Measurements from ENCODE around the gene ADAP1.
"Not testable (repeated sequence)": the region's sequence is repeated elsewhere in the genome, so short reads cannot be mapped to it uniquely, and the experiment has no call there.

Gene ADAP1

DNA sequence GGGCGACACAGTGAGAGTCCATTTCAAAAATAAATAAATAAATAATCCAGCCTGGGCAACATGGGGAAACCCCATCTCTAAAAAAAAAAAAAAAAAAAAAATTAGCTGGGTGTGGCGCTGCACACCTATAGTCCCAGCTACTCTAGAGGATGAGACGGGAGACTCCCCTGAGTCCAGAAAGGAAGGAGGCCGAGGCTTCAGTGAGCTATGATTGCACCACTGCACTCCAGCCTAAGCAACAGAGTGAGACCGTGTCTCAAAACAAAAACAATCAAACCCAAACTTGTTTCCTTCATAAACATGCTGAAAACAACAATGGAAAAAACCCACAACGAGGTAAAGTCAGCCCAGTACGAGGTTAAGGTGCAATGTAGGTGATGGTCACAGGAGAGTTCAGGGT is 19.7 kb upstream of the ADAP1 start:
- no peak for DNase-seq

DNA sequence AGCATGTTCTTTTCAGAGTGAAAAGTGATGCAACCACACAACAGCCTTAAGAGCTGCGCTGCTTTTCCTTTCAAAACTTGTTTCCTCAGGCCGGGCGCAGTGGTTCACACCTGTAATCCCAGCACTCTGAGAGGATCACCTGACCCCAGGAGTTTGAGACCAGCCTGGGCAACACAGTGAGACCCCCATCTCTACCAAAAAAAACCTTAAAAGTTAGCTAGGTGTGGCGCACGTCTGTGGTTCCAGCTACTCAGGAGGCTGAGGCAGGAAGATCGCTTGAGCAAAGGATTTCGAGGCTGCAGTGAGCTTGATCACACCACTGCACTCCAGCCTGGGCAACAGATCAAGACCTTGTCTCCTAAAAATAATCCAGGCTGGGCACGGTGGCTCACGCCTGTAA is 18.8 kb upstream of the ADAP1 start:
- no peak for DNase-seq

DNA sequence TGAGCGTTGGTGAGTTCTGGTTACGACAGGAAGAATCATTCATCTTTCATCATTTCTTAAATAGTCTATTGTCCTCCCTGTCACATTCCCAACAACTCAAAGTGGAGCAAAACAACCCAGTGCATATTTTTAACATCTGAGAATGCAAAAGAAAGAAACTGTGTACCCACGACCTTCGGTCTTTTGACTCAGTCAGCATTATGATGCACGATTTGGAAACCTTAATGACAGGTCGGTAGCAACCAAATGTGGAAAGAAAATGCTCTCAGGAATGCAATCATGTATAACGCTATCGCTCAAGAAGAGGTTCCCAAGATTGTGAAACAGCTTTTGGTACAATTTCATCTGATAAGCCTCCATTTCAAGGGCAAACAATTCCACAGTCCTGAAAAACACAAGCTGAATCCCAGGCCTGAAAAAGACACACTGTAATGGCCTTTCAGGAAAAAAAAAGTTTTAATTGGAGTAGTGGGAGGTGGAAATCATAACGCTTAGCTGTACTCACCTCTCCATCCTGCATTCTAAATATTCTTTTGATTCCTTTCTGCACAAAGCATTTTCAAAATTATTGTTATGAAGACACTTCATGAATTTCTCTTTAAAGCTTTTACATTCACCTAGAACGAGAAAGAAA is 18.3 kb upstream of the ADAP1 start:
- DNase-seq = no peak

GRCh38 chr7:972110-972509 is 17.6 kb upstream of the ADAP1 start:
- DNase-seq = no peak

DNA sequence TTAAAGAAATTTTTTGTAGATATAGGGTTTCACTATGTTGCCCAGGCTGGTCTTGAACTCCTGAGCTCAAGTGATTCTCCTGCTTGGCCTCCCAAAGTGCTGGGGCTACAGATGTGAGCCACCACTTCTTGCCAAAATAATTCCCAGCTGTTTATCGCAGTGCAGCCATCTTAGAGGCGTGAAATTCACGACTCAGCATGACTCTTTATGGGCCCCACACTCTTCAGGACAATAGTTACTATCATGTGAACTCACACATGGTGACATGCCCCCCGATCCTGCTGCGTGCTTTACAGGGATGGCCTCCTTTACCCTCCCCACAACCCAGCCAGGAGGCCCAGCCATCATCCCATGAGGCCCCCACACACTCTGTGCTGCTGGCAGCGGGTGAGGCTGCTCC is 16.3 kb upstream of the ADAP1 start:
- no peak for DNase-seq

- DNase-seq = no peak
These were observed 14.9 kb upstream of the ADAP1 start for GRCh38 chr7:969403-969802.

DNA sequence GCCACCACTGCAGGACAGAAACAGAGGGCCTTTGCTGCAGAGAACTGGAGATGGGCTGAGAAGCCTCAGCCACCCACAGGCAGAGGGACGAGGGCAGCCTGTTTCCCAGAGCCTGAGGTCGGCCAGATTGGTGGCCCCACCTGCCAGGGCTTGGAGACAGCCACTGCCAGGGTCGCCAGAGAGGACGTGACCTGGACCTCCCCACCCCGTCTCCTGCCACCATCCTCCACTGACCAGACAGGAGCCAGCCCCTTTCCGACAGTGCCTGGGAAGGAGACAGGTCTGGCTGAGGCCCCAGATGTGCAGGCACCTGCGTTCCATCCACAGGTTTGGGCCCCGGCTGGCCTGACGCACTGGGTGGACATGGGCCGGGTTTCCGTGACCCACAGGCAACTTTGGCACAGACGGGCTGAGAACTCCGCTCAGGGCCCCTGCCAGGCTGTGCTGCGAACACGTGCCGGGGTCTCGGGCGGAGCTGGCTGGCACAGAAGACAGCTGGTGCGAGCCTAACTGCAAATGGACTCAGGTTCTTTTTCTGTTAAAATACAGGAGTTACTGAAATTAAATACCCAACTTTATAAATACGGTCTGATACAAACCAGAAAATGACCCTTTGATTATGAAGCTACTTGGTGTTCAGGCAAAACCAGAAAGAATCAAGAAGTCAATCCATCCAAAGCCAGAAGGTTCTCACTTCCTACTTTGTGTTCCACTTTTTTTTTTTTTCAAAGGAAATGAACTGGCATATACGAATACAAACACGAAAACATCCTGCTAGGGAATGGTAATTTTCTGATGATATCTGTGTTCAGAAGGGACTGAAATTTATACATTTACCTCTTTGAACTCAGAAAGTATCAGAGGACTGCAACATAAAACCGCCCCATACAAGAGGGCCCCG is 14.0 kb upstream of the ADAP1 start:
- DNase-seq = no peak

GRCh38 chr7:967361-968082 is 13.0 kb upstream of the ADAP1 start:
- no peak for DNase-seq

DNA sequence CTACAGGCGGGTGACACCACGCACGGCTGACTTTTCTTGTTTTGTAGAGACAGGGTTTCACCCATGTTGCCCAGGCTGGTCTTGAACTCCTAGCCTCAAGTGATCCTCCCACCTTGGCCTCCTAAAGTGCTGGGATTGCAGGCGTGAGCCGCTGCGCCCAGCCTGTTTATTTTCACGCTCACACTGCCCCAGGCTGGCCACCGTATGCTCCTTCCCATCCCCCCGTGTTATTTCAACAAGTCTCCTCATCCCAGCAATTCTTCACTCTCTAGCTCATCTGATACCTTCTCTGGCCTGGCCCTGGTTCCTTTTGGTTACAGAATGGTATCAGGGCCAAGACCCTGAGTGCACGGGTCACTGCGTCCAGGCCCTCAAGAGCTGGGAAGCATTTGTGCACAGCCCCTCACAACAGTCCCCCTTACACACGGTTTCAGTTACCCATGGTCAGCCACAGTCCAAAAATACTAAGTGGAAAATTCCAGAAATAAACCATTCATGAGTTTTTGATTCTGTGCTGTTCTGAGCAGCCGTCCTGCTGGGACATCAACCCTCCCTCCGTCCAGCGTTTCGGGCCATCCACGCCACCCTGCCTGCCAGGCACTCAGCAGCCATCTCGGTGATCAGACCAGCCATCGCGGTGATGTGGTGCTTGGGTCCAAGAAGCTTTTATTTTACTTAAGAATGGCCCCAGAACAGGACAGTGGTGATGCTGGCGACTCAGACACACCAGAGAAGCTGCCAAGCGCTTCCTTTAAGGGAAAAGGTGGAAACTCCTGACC is 12.0 kb upstream of the ADAP1 start:
- DNase-seq = no peak

GRCh38 chr7:964401-965231 is 10.1 kb upstream of the ADAP1 start:
- DNase-seq = no peak

DNA sequence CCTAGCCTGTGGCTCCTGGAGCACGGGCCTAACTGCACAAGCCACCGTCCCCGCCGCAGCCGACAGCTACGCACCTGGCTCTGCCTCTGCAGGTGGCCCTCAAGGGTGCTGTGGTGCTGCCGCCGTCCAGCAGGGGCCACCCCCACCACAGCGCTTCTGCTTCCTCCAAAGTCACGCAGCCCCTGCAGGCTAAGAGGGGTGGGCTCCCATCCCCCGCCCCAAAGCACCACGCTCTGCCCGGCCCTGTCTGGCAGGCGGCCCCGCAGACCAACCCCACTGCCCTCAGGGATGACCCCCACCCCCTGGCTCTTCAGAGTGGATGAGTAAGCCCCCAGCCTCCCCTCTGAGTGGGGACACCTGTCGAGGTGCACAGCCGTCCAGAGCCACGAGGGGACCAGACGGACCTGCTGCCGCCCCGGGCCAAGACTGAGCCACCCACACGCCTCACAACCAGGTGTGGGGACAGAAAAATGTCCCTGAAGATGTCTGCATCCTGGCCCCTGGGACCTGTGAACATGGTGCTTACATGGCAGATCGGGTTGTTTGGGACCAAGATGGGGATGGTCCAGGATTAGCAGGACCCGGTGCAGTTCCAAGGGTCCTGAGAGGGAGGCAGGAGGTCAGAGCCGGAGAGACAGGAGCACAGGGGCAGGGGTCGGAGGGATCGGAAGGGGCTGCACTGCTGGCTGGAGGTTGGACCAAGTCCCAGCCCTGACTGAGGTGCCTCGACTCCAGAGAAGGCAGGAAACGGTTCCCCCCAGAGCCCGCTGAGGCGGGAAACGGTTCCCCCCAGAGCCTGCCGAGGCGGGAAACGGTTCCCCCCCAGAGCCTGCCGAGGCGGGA is 9.0 kb upstream of the ADAP1 start:
- no peak for DNase-seq

DNA sequence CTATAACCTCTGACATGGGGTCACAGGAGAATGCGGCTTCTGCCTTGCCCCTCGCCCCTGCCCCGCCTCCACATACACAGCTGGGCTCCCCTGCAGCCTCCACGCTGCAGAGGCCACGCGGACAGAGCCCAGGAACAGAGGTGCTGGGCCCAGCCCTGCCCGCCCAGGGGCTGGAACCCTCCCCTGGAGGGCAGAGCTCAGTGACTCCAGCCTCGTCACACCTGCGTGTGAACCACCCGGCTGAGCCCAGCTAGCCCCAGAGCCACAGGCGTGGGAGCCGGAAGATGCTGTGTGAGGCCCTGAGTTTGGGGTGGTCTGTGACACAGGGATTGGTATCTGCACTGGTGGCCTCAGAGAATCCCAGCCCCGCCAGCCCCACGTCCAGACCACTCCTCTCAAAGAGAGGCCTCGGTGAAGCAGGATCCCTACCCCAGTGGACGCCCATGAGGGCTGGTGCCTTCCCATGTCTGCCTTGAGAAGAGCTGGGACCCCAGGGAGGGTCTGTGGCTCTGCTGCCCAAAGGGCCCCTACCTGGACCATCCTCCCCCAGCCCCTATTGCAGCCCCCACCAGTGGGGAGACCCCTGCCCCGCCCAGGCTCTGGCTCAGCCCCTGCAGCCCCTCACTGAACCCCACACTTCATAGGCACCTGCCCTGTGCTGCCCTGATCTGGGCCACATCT is 8.1 kb upstream of the ADAP1 start:
- DNase-seq = no peak

GRCh38 chr7:961546-962400 is 7.3 kb upstream of the ADAP1 start:
- no peak for DNase-seq

GRCh38 chr7:960972-961371 is 6.5 kb upstream of the ADAP1 start:
- DNase-seq = not testable (repeated sequence)

GRCh38 chr7:960269-960871 is 5.9 kb upstream of the ADAP1 start:
- DNase-seq = no peak

GRCh38 chr7:959740-960139 is 5.3 kb upstream of the ADAP1 start:
- DNase-seq = not testable (repeated sequence)

GRCh38 chr7:959271-959670 is 4.8 kb upstream of the ADAP1 start:
- DNase-seq = no peak

- no peak for DNase-seq
These were observed 4.0 kb upstream of the ADAP1 start for GRCh38 chr7:958221-959200.

Data from activated T-cell treated with anti-CD3 and anti-CD28 coated beads for 4 hours (primary cell).